NCI-H510A treated with DMSO at 0.1 percent for 48 hours (cell line): ENCODE measurements around the gene MPV17.

ENCODE experiments used
- DNase-seq: peaks from one replicate; lab custom pipeline; 2025; lab: John Stamatoyannopoulos, UW

Gene MPV17

GRCh38 chr2:27264753-27265535 is 58.0 kb downstream of the MPV17 start:
- DNase-seq = peak; percentile 73

- DNase-seq = no peak
Measured at GRCh38 chr2:27264253-27264752, 58.6 kb downstream of the MPV17 start.

DNA sequence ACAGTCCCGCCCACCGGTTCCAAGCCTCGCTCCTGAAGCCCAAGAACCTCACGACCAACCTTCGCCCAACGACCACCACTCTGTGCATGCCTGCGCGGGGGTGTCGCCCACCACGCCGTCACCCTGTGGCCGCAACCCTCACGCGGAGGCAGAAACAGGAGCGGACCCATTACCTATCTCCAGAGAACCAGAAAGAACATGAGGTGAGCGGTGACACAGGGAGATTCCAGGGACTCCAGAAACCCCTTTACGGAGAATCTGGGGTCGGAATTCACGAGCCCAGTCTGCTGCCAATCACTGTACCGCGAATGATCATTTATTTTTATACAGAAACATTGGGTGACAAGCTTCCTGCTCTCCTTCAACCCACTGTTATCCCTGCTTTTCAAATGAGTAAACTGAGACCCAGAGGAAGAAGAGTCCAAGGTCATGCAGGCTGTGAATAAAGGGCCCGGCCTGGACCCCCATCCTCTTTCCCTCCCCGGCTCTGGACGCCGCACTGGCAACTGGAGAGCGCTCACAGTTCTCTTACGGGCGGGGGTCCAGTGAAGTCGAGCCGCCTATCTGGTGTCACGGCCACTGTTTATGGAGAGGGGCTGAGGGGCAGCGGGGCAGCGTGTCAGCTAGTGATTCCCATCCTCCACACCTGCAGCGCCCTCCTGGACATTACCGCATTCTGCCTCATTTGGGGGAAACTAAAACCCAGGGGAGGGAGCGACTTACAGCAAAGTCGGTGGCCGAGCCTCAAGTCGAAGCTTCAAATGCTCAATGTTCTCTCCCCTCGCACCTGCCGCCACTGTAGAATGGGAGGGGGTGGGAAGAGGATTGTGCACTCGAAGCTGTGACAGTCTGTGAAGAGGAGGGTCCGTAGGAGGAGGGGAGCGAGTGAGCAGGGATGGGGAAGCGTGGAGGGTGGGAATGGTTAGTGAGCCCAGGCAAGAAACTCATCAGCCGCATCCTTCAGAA is 59.3 kb downstream of the MPV17 start:
- DNase-seq = no peak

DNA sequence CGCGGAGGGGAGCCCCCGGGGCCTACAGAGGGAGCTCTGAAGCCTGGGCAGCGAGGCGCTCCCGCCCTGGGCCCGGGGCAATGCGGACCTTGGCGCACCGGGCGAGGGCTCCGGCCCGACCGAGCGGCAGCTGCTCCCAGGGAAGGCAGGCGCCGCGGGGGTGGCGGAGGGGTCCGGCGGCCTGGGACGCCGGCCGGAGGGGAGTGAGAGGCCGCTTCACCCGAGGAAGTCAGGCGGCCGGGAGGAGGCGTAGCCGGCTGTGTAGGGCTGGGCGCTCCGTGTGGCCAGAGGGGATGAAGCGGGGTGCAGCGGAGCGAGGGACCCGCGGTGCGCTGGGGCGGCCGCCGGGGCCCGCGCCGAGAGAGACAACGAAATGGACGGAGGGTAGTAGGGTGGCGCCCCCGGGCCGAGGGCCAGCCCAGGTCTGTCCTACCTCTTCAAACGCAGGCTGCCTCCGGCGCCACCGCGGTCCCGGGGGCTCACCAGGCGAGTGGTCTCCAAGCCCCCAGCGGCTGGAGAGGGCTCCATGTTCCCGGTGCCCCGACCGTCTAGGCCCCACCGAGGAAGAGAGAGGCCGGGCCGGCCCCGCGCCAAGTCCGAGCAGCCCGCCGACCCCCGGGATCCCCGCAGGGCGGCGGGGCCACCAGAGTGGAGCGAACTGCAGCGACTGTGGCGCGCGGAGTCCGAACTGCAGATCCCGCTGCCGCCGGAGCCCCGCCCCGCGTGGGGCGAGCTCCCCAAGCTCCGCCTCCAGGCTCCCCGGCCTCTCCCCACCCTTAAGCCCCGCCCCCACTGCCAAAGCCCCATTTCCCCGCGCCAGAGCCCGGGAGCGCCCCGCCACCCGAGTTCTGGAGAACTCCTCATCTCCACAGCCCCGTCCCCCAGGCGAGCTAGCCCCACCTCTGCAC is 60.3 kb downstream of the MPV17 start, which contains the start of gene SLC30A3:
SLC30A3 (minus strand) TSS at position 669 of the 908 bp plus-strand sequence; CDS start at position 528, 141 bp downstream.
- peak; percentile 22 for DNase-seq

GRCh38 chr2:27261926-27262298 is 61.0 kb downstream of the MPV17 start:
- DNase-seq = no peak

GRCh38 chr2:27261241-27261925 is 61.5 kb downstream of the MPV17 start:
- no peak for DNase-seq
